Measurements from ENCODE around the gene WNT9A.
"Not testable (repeated sequence)": the region's sequence is repeated elsewhere in the genome, so short reads cannot be mapped to it uniquely, and the experiment has no call there.

The WNT9A gene

GRCh38 chr1:227887697-227888403 is 59.9 kb downstream of the WNT9A start:
- Histone ChIP-seq H3K4me1 (ENCODE audit: insufficient read depth, low read length) (peaks cover 2% of the 10 kb centered on the region; the same call in 1 of the 2 replicates), H3K4me3 (ENCODE audit: low read length) (peak overlapping the region; percentile 70; the same call in 1 of the 2 replicates), H3K36me3 (ENCODE audit: insufficient read depth, low read depth, low read length) (no peaks in the 10 kb centered on the region), H3K9ac (ENCODE audit: low read depth, low read length) (peak overlapping the region; percentile 63; the same call in 1 of the 2 replicates), H3K27me3 (ENCODE audit: insufficient read depth, low read length) (no peaks in the 10 kb centered on the region), H3K27ac (ENCODE audit: low read length) (no peak overlapping the region), H3K9me3 (ENCODE audit: insufficient read depth, low read depth, low read length) (no peaks in the 10 kb centered on the region)

- Histone ChIP-seq H3K9me3 (ENCODE audit: insufficient read depth, low read depth, low read length) (no peaks in the 10 kb centered on the region), H3K4me1 (ENCODE audit: insufficient read depth, low read length) (peaks cover 2% of the 10 kb centered on the region; the same call in 1 of the 2 replicates), H3K27me3 (ENCODE audit: insufficient read depth, low read length) (no peaks in the 10 kb centered on the region), H3K36me3 (ENCODE audit: insufficient read depth, low read depth, low read length) (no peaks in the 10 kb centered on the region), H3K4me3 (ENCODE audit: low read length) (peak overlapping the region; percentile 70), H3K9ac (ENCODE audit: low read depth, low read length) (peak overlapping the region; percentile 63; the same call in 1 of the 2 replicates), H3K27ac (ENCODE audit: low read length) (no peak overlapping the region)
Observed at GRCh38 chr1:227886993-227887696, 60.6 kb downstream of the WNT9A start.

GRCh38 chr1:227886503-227886961 is 61.2 kb downstream of the WNT9A start:
- Histone ChIP-seq H3K27ac (ENCODE audit: low read length) (no peak overlapping the region), H3K27me3 (ENCODE audit: insufficient read depth, low read length) (no peaks in the 10 kb centered on the region), H3K4me1 (ENCODE audit: insufficient read depth, low read length) (peaks cover 2% of the 10 kb centered on the region; the same call in 1 of the 2 replicates), H3K9me3 (ENCODE audit: insufficient read depth, low read depth, low read length) (no peaks in the 10 kb centered on the region), H3K36me3 (ENCODE audit: insufficient read depth, low read depth, low read length) (no peaks in the 10 kb centered on the region), H3K9ac (ENCODE audit: low read depth, low read length) (no peak overlapping the region; the same call in 1 of the 2 replicates), H3K4me3 (ENCODE audit: low read length) (peak overlapping the region; percentile 70; the same call in 1 of the 2 replicates)

GRCh38 chr1:227885648-227886502 is 61.9 kb downstream of the WNT9A start:
- no peak overlapping the region for H3K9ac ChIP-seq (ENCODE audit: low read depth, low read length)
- no peak overlapping the region for H3K27ac ChIP-seq (ENCODE audit: low read length)
- no peaks in the 10 kb centered on the region for H3K27me3 ChIP-seq (ENCODE audit: insufficient read depth, low read length)
- H3K4me1 ChIP-seq (ENCODE audit: insufficient read depth, low read length): peaks cover 2% of the 10 kb centered on the region; the same call in 1 of the 2 replicates
- no peaks in the 10 kb centered on the region for H3K9me3 ChIP-seq (ENCODE audit: insufficient read depth, low read depth, low read length)
- no peaks in the 10 kb centered on the region for H3K36me3 ChIP-seq (ENCODE audit: insufficient read depth, low read depth, low read length)
- no peak overlapping the region for H3K4me3 ChIP-seq (ENCODE audit: low read length)

- H3K4me1 ChIP-seq (ENCODE audit: insufficient read depth, low read length): peaks cover 2% of the 10 kb centered on the region; the same call in 1 of the 2 replicates
- H3K27ac ChIP-seq (ENCODE audit: low read length): no peak overlapping the region
- H3K9me3 ChIP-seq (ENCODE audit: insufficient read depth, low read depth, low read length): no peaks in the 10 kb centered on the region
- no peaks in the 10 kb centered on the region for H3K36me3 ChIP-seq (ENCODE audit: insufficient read depth, low read depth, low read length)
- H3K27me3 ChIP-seq (ENCODE audit: insufficient read depth, low read length): no peaks in the 10 kb centered on the region
- no peak overlapping the region for H3K4me3 ChIP-seq (ENCODE audit: low read length)
- no peak overlapping the region for H3K9ac ChIP-seq (ENCODE audit: low read depth, low read length)
Observed at GRCh38 chr1:227885135-227885647, 62.5 kb downstream of the WNT9A start.

GRCh38 chr1:227884370-227885134 is 63.2 kb downstream of the WNT9A start:
- Histone ChIP-seq H3K27me3 (ENCODE audit: insufficient read depth, low read length) (no peaks in the 10 kb centered on the region), H3K9ac (ENCODE audit: low read depth, low read length) (no peak overlapping the region), H3K36me3 (ENCODE audit: insufficient read depth, low read depth, low read length) (no peaks in the 10 kb centered on the region), H3K9me3 (ENCODE audit: insufficient read depth, low read depth, low read length) (no peaks in the 10 kb centered on the region), H3K27ac (ENCODE audit: low read length) (no peak overlapping the region), H3K4me1 (ENCODE audit: insufficient read depth, low read length) (peaks cover 2% of the 10 kb centered on the region; the same call in 1 of the 2 replicates), H3K4me3 (ENCODE audit: low read length) (no peak overlapping the region)

- H3K9ac ChIP-seq (ENCODE audit: low read depth, low read length): no peak overlapping the region
- H3K9me3 ChIP-seq (ENCODE audit: insufficient read depth, low read depth, low read length): no peaks in the 10 kb centered on the region
- H3K4me1 ChIP-seq (ENCODE audit: insufficient read depth, low read length): peaks cover 2% of the 10 kb centered on the region; the same call in 1 of the 2 replicates
- H3K27ac ChIP-seq (ENCODE audit: low read length): no peak overlapping the region
- no peaks in the 10 kb centered on the region for H3K27me3 ChIP-seq (ENCODE audit: insufficient read depth, low read length)
- H3K4me3 ChIP-seq (ENCODE audit: low read length): no peak overlapping the region
- H3K36me3 ChIP-seq (ENCODE audit: insufficient read depth, low read depth, low read length): no peaks in the 10 kb centered on the region
Observed at GRCh38 chr1:227883641-227884301, 64.0 kb downstream of the WNT9A start.

- no peak overlapping the region for H3K27ac ChIP-seq (ENCODE audit: low read length)
- no peak overlapping the region for H3K9ac ChIP-seq (ENCODE audit: low read depth, low read length)
- H3K9me3 ChIP-seq (ENCODE audit: insufficient read depth, low read depth, low read length): no peaks in the 10 kb centered on the region
- H3K27me3 ChIP-seq (ENCODE audit: insufficient read depth, low read length): no peaks in the 10 kb centered on the region
- H3K4me1 ChIP-seq (ENCODE audit: insufficient read depth, low read length): peaks cover 2% of the 10 kb centered on the region; the same call in 1 of the 2 replicates
- no peaks in the 10 kb centered on the region for H3K36me3 ChIP-seq (ENCODE audit: insufficient read depth, low read depth, low read length)
- no peak overlapping the region for H3K4me3 ChIP-seq (ENCODE audit: low read length)
Observed at GRCh38 chr1:227883073-227883520, 64.6 kb downstream of the WNT9A start.

GRCh38 chr1:227880342-227880924 is 67.3 kb downstream of the WNT9A start:
- Histone ChIP-seq H3K27me3 (ENCODE audit: insufficient read depth, low read length) (no peaks in the 10 kb centered on the region), H3K4me3 (ENCODE audit: low read length) (no peak overlapping the region), H3K9me3 (ENCODE audit: insufficient read depth, low read depth, low read length) (no peaks in the 10 kb centered on the region), H3K36me3 (ENCODE audit: insufficient read depth, low read depth, low read length) (no peaks in the 10 kb centered on the region), H3K9ac (ENCODE audit: low read depth, low read length) (no peak overlapping the region), H3K4me1 (ENCODE audit: insufficient read depth, low read length) (no peaks in the 10 kb centered on the region), H3K27ac (ENCODE audit: low read length) (no peak overlapping the region)

- H3K4me3 ChIP-seq (ENCODE audit: low read length); H3K9ac ChIP-seq (ENCODE audit: low read depth, low read length); H3K4me1 ChIP-seq (ENCODE audit: insufficient read depth, low read length); H3K9me3 ChIP-seq (ENCODE audit: insufficient read depth, low read depth, low read length); H3K27me3 ChIP-seq (ENCODE audit: insufficient read depth, low read length); H3K36me3 ChIP-seq (ENCODE audit: insufficient read depth, low read depth, low read length); H3K27ac ChIP-seq (ENCODE audit: low read length): not testable (repeated sequence)
Observed at GRCh38 chr1:227877810-227878209, 69.9 kb downstream of the WNT9A start.

Data from iPS-20b (cell line).